Endothelial cell of umbilical vein (primary cell): Measurements from ENCODE around the gene CNDP2. TPM values are rescaled to one million over a fixed set of nuclear protein-coding genes. Genes with fewer than 3 reads are reported as not detected.

Experiments used
- BruUV-seq: library from RNA; stranded (reverse); fragments of 400-500 nt; replicated peaks from 2 replicates; lab custom pipeline; 2021; lab: Mats Ljungman, UMichigan
- CTCF ChIA-PET: fragments of 300-600, 350-600 bp; sonication (Branson Sonifier 250); formaldehyde crosslinking; loops from one replicate; lab custom pipeline; 2021; ENCODE audit warnings: antibody characterized with exemption, inconsistent platforms; lab: Charles Lee
- POLR2A ChIA-PET: fragments of 300-600, 350-600 bp; sonication (Branson Sonifier 250); formaldehyde crosslinking; loops from one replicate; lab custom pipeline; 2021; ENCODE audit warnings: antibody characterized with exemption, inconsistent platforms; lab: Charles Lee
- DNase-seq: peaks from one replicate; pipeline ENCODE4 v3.0.0-alpha.2; 2011; ENCODE audit warnings: low read depth, low spot score
- FAIRE-seq: peaks from 2 replicates; lab custom pipeline; 2011; peaks lifted over from hg19 to GRCh38; lab: Jason Lieb, UNC
- H2AFZ ChIP-seq: 2 replicates; pipeline ENCODE4 v1.6.0; 2012; ENCODE audit warnings: low read depth, low read length, control low read depth, inconsistent platforms
- H3K27ac ChIP-seq: 2 replicates; pipeline ENCODE4 v1.5.1; 2011; ENCODE audit warnings: low read depth, mild to moderate bottlenecking, control low read depth, low read length, moderate library complexity; ENCODE audit not compliant: insufficient read depth
- H3K27me3 ChIP-seq, 2 experiments: 2 replicates each; pipeline versions ENCODE4 v1.6.0 to v1.6.1; 2011; ENCODE audit warnings: low read length in 2 of 2, mixed read lengths in 1 of 2; ENCODE audit not compliant: control insufficient read depth in 2 of 2, insufficient read depth in 2 of 2
- H3K36me3 ChIP-seq, 2 experiments: 2 replicates in 1 of 2; 3 replicates in 1 of 2; pipeline ENCODE4 v1.5.1; 2011; ENCODE audit warnings: low read length in 2 of 2, mild to moderate bottlenecking in 1 of 2, moderate library complexity in 1 of 2; ENCODE audit not compliant: control insufficient read depth in 2 of 2, insufficient read depth in 2 of 2; ENCODE audit errors: extremely low read depth in 1 of 2
- H3K4me1 ChIP-seq: 3 replicates; pipeline ENCODE4 v1.5.1; 2011; ENCODE audit warnings: mild to moderate bottlenecking, low read length; ENCODE audit not compliant: control insufficient read depth, insufficient read depth; ENCODE audit errors: extremely low read depth
- H3K4me2 ChIP-seq: 2 replicates; pipeline ENCODE4 v1.6.1; 2011; ENCODE audit warnings: low read length, control low read depth, mixed read lengths; ENCODE audit not compliant: insufficient read depth
- H3K4me3 ChIP-seq, 3 experiments: fragments of 200-600 bp in 1 of 3; sonication (generic), shearing (Covaris generic) in 1 of 3; replicated peaks in 1 of 3; 2 replicates each; pipeline ENCODE4 v1.5.1; 2011 to 2016; ENCODE audit warnings: control low read depth in 3 of 3, low read length in 3 of 3, mild to moderate bottlenecking in 2 of 3, inconsistent platforms in 1 of 3, low read depth in 1 of 3, moderate library complexity in 1 of 3; ENCODE audit not compliant: insufficient read depth in 1 of 3
- H3K79me2 ChIP-seq: 2 replicates; pipeline ENCODE4 v1.6.0; 2012; ENCODE audit warnings: low read length, inconsistent platforms; ENCODE audit not compliant: control insufficient read depth, insufficient read depth
- H3K9ac ChIP-seq: replicated peaks from 2 replicates; pipeline ENCODE3; 2011; ENCODE audit warnings: low read length, control low read depth; ENCODE audit not compliant: insufficient read depth; ENCODE audit errors: extremely low read depth
- H3K9me1 ChIP-seq: replicated peaks from 3 replicates; pipeline ENCODE4 v1.6.0; 2011; ENCODE audit warnings: mild to moderate bottlenecking, low read length; ENCODE audit not compliant: control insufficient read depth, insufficient read depth; ENCODE audit errors: extremely low read depth
- H3K9me3 ChIP-seq: replicated peaks from 2 replicates; pipeline ENCODE4 v1.5.1; 2012; ENCODE audit warnings: low read length, inconsistent platforms; ENCODE audit not compliant: control insufficient read depth, insufficient read depth
- H4K20me1 ChIP-seq: replicated peaks from 2 replicates; pipeline ENCODE3; 2011; ENCODE audit warnings: mild to moderate bottlenecking, low read length; ENCODE audit not compliant: control insufficient read depth, insufficient read depth; ENCODE audit errors: extremely low read depth
- EZH2 ChIP-seq: IDR thresholded peaks from 2 replicates; pipeline ENCODE4 v1.6.1; 2012; ENCODE audit warnings: borderline replicate concordance, low read depth, mild to moderate bottlenecking, moderate library complexity, low read length, inconsistent platforms; ENCODE audit not compliant: severe bottlenecking
- FOS ChIP-seq: IDR thresholded peaks from 2 replicates; pipeline ENCODE4 v1.6.1; 2011; ENCODE audit warnings: mild to moderate bottlenecking, low read length, moderate library complexity, borderline replicate concordance; ENCODE audit not compliant: insufficient read depth
- GATA2 ChIP-seq: IDR thresholded peaks from 2 replicates; pipeline ENCODE4 v1.7.0; 2011; ENCODE audit warnings: low read depth, mild to moderate bottlenecking, moderate library complexity, mixed read lengths, low read length; ENCODE audit not compliant: insufficient read length, insufficient read depth
- JUN ChIP-seq: IDR thresholded peaks from 2 replicates; pipeline ENCODE4 v1.6.1; 2011; ENCODE audit warnings: borderline replicate concordance, low read depth; ENCODE audit not compliant: insufficient read length, insufficient read depth
- MYC ChIP-seq: IDR thresholded peaks from one replicate; pipeline ENCODE4 v1.6.1; 2011; ENCODE audit warnings: mild to moderate bottlenecking, low read depth, low read length
- POLR2AphosphoS5 ChIP-seq: IDR thresholded peaks from 2 replicates; pipeline ENCODE4 v1.6.1; 2012; ENCODE audit warnings: low read depth, mild to moderate bottlenecking, control low read depth, low read length, moderate library complexity; ENCODE audit not compliant: insufficient read depth
- dilution Hi-C: fragments of 300-500 bp; cut with MboI; formaldehyde crosslinking; loops from one replicate; pipeline ENCODE4 v1.15.0; 2019; ENCODE audit warnings: low sequenced_read_pairs; ENCODE audit not compliant: extremely low pct_ligation_motif_present
- intact Hi-C: fragments of 100-400 bp; cut with micrococcal nuclease; formaldehyde crosslinking; loops from one replicate; pipeline ENCODE4 v1.10.0; 2022
- polyA plus RNA-seq, 4 experiments: library from polyadenylated mRNA; depleted of rRNA in 3 of 4; stranded (reverse) in 3 of 4; unstranded in 1 of 4; fragments of >200 nt; gene quantifications; 2 replicates each; pipeline versions ENCODE4 v1.2.1 to v1.2.3, GENCODE V29; 2011 to 2012; ENCODE audit warnings: missing spikeins in 1 of 4
- total RNA-seq: library from RNA; stranded (reverse); gene quantifications from 2 replicates; pipeline ENCODE4 v1.2.3, GENCODE V29; 2021
- TF ChIP-seq, protein P1 (sequence below): IDR thresholded peaks from 2 replicates; pipeline ENCODE4 v1.6.1; 2011; ENCODE audit not compliant: insufficient read depth, insufficient read length

The CNDP2 gene
- total and polyA plus RNA-seq, 2 donors (not counting 3 experiments of a cell fraction or from before 2014, with no cell fraction given): 52.9 to 123 TPM

DNA sequence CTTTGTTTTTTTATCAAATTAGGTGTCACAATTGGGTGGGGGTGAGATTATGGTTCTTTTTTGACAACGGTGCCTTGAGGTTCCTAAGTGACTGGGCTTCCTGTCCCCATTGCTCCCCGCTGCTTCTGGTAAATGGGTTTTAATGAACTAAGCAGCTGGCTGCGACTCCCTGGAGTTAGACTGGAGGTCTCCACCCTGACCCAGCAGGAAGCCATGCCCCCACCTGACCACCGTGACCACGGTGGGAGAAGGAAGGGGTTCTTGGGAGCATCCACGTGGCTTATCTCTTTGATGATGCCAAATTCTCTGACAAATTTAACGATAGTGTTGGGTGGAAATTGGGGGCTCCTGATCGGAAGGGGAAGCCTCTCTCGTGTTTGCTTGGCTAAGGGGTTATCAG lies 12.2 kb downstream of the CNDP2 start:
- dilution Hi-C loops (no loop called here), intact Hi-C loops (no loop called here)
- no TSS peak for BruUV-seq
- DNase-seq (no peak), FAIRE-seq (no peak)
- H3K36me3 ChIP-seq: peaks cover 10 to 35% of the 10 kb centered on the region in 2 experiments
- H3K9me3 ChIP-seq: no peaks in the 10 kb centered on the region
- H3K4me3 ChIP-seq: no peak overlapping the region
- ChIA-PET POLR2A (no interaction called here), CTCF (no interaction called here)
- no peak overlapping the region for H3K4me2 ChIP-seq
- H3K79me2 ChIP-seq: no peaks in the 10 kb centered on the region
- no peak overlapping the region for H2AFZ ChIP-seq
- H3K9me1 ChIP-seq: no peaks in the 10 kb centered on the region
- no peak overlapping the region for H3K9ac ChIP-seq
- TF ChIP-seq GATA2: no peak
- TF ChIP-seq FOS: no peak
- no peak overlapping the region for H3K27ac ChIP-seq
- H4K20me1 ChIP-seq: no peaks in the 10 kb centered on the region
- no peaks in the 10 kb centered on the region for H3K27me3 ChIP-seq
- H3K4me1 ChIP-seq: no peaks in the 10 kb centered on the region

DNA sequence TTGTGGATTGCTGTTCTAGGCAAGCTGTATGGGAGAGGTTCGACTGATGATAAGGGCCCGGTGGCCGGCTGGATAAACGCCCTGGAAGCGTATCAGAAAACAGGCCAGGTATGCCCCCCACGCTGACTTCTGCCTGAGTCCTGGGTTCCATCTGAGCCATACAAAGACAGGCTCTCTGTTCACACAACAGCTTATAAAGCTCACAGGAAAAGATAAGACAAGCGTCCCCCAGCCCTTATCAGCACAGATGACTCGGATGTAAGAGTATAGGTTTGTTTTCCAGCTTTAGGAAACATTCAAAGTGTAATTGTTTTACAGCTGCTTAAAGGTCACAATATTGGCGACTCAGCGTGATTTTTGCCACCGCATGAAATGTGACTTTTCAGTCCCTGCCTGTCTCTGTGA lies 12.7 kb downstream of the CNDP2 start:
- DNase-seq: no peak
- Histone ChIP-seq H3K9me3 (no peaks in the 10 kb centered on the region), H3K4me2 (no peak overlapping the region), H3K9me1 (no peaks in the 10 kb centered on the region), H3K27me3 (no peaks in the 10 kb centered on the region), H3K36me3 (peaks cover 10 to 33% of the 10 kb centered on the region in 2 experiments), H3K4me1 (no peaks in the 10 kb centered on the region), H3K27ac (no peak overlapping the region), H4K20me1 (no peaks in the 10 kb centered on the region), H3K79me2 (no peaks in the 10 kb centered on the region), H3K4me3 (no peak overlapping the region), H2AFZ (no peak overlapping the region), H3K9ac (no peak overlapping the region)
- ChIA-PET CTCF (no interaction called here), POLR2A (no interaction called here)
- intact Hi-C loops (no loop called here), dilution Hi-C loops (no loop called here)
- BruUV-seq: no TSS peak
- TF ChIP-seq POLR2AphosphoS5: no peak
- TF ChIP-seq EZH2: no peak
- TF ChIP-seq MYC: no peak
- TF ChIP-seq, protein P1, sequence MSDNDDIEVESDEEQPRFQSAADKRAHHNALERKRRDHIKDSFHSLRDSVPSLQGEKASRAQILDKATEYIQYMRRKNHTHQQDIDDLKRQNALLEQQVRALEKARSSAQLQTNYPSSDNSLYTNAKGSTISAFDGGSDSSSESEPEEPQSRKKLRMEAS: no peak
- TF ChIP-seq GATA2: no peak
- no peak for TF ChIP-seq JUN
- no peak for TF ChIP-seq FOS
- no peak for FAIRE-seq
